ENCODE measurements around the gene ANO1. TPM values are rescaled to one million over a fixed set of nuclear protein-coding genes. Genes with fewer than 3 reads are reported as not detected.

Gene ANO1
- total RNA-seq, 1 experiment from 2014 or later: 41.7 TPM

- no peak for TF ChIP-seq POLR2A (IDR thresholded peaks at IDR 0.05; ENCODE audit: borderline replicate concordance, extremely low read depth, insufficient read depth, insufficient read length)
Measured at GRCh38 chr11:70205766-70206165, 127.6 kb downstream of the ANO1 start (continued).

GRCh38 chr11:70206226-70206981 is 128.3 kb downstream of the ANO1 start:
- no peaks in the 10 kb centered on the region for H3K9me2 ChIP-seq (ENCODE audit: insufficient read depth)
- ChIA-PET POLR2A (no interaction called here), CTCF (no interaction called here), RAD21 (ENCODE audit: low non-redundant PET in 1 of 2, low total read pairs in 2 of 2, uncharacterized antibody in 2 of 2, unreplicated experiment in 2 of 2) (interaction anchor here in 1 of 2 experiments (0.6 kb wide), 1 partner anchor 288 kb away, joined by 3 read pairs; no protein-coding TSS in a partner anchor)
- H3K36me3 ChIP-seq (ENCODE audit: control insufficient read depth in 1 of 2, insufficient read depth in 2 of 2, low read length in 2 of 2): peaks cover 20 to 26% of the 10 kb centered on the region in 2 experiments; a peak in 2 of 4 replicates
- peaks cover 7 to 26% of the 10 kb centered on the region in 2 experiments; a peak in 3 of 4 replicates for H3K4me1 ChIP-seq (ENCODE audit: control insufficient read depth in 1 of 2, insufficient read depth in 2 of 2, low read length in 2 of 2)
- no TSS peak for BruUV-seq (replicated peaks)
- ATAC-seq (no peak), DNase-seq (ENCODE audit: low read depth, low spot score) (no peak)
- H3K4me2 ChIP-seq (ENCODE audit: low read length): no peak overlapping the region
- TF ChIP-seq RAD21 (IDR thresholded peaks at IDR 0.05; ENCODE audit: low read depth) (no peak), ATF3 (IDR thresholded peaks at IDR 0.05) (no peak)
- no peak overlapping the region for H3K4me3 ChIP-seq (replicated peaks in 1 of 2; ENCODE audit: low read depth in 1 of 2, low read length in 2 of 2)
- no peaks in the 10 kb centered on the region for H3K27me3 ChIP-seq (ENCODE audit: insufficient read depth, low read length)
- no peak overlapping the region for H3K9ac ChIP-seq (ENCODE audit: low read length)
- intact Hi-C loops (cut with micrococcal nuclease): no loop called here
- no peak overlapping the region for H2AFZ ChIP-seq (ENCODE audit: low read depth, low read length, poor library complexity, severe bottlenecking)
- no peaks in the 10 kb centered on the region for H3K9me3 ChIP-seq (ENCODE audit: control insufficient read depth in 1 of 2, insufficient read depth in 1 of 2, low read depth in 1 of 2, low read length in 2 of 2)
- no peaks in the 10 kb centered on the region; the same call in 1 of the 2 replicates for H4K20me1 ChIP-seq (ENCODE audit: insufficient read depth)
- H3K27ac ChIP-seq (ENCODE audit: low read depth, low read length): no peak overlapping the region
- H3K79me2 ChIP-seq (ENCODE audit: insufficient read depth, low read length): peaks cover 45% of the 10 kb centered on the region

GRCh38 chr11:70206982-70207376 is 128.9 kb downstream of the ANO1 start:
- BruUV-seq (replicated peaks): no TSS peak
- TF ChIP-seq TCF7L2 (IDR thresholded peaks at IDR 0.05; ENCODE audit: borderline replicate concordance, extremely low read depth, insufficient read depth, insufficient read length) (no peak), REST (IDR thresholded peaks at IDR 0.05; ENCODE audit: low read depth) (no peak), FOSL1 (IDR thresholded peaks at IDR 0.05; ENCODE audit: low read depth) (no peak), SP1 (IDR thresholded peaks at IDR 0.05; ENCODE audit: low read depth) (no peak), JUND (IDR thresholded peaks at IDR 0.05) (no peak), ELF1 (IDR thresholded peaks at IDR 0.05; ENCODE audit: borderline replicate concordance, low read depth) (no peak), ZFX (IDR thresholded peaks at IDR 0.05) (no peak), CEBPB (IDR thresholded peaks at IDR 0.05; ENCODE audit: low read depth) (no peak), RAD21 (IDR thresholded peaks at IDR 0.05; ENCODE audit: low read depth) (no peak), EZH2phosphoT487 (IDR thresholded peaks at IDR 0.05; ENCODE audit: borderline replicate concordance) (no peak), SRF (IDR thresholded peaks at IDR 0.05; ENCODE audit: low read depth) (no peak), ATF3 (IDR thresholded peaks at IDR 0.05) (no peak)
- no peak overlapping the region for H3K4me2 ChIP-seq (ENCODE audit: low read length)
- no peaks in the 10 kb centered on the region for H3K9me3 ChIP-seq (ENCODE audit: control insufficient read depth in 1 of 2, insufficient read depth in 1 of 2, low read depth in 1 of 2, low read length in 2 of 2)
- no peak overlapping the region for H3K4me3 ChIP-seq (replicated peaks in 1 of 2; ENCODE audit: low read depth in 1 of 2, low read length in 2 of 2)
- H3K27me3 ChIP-seq (ENCODE audit: insufficient read depth, low read length): no peaks in the 10 kb centered on the region
- H2AFZ ChIP-seq (ENCODE audit: low read depth, low read length, poor library complexity, severe bottlenecking): no peak overlapping the region
- no peak overlapping the region for H3K27ac ChIP-seq (ENCODE audit: low read depth, low read length)
- DNase-seq (ENCODE audit: low read depth, low spot score): no peak
- H4K20me1 ChIP-seq (ENCODE audit: insufficient read depth): no peaks in the 10 kb centered on the region; the same call in 1 of the 2 replicates
- ChIA-PET CTCF (no interaction called here), POLR2A (no interaction called here), RAD21 (ENCODE audit: low non-redundant PET in 1 of 2, low total read pairs in 2 of 2, uncharacterized antibody in 2 of 2, unreplicated experiment in 2 of 2) (no interaction called here)
- H3K9me2 ChIP-seq (ENCODE audit: insufficient read depth): no peaks in the 10 kb centered on the region
- no peak overlapping the region for H3K9ac ChIP-seq (ENCODE audit: low read length)
- ATAC-seq: no peak
- H3K36me3 ChIP-seq (ENCODE audit: control insufficient read depth in 1 of 2, insufficient read depth in 2 of 2, low read length in 2 of 2): peaks cover 20 to 26% of the 10 kb centered on the region in 2 experiments; a peak in 2 of 4 replicates
- peaks cover 7 to 23% of the 10 kb centered on the region in 2 experiments; a peak in 3 of 4 replicates for H3K4me1 ChIP-seq (ENCODE audit: control insufficient read depth in 1 of 2, insufficient read depth in 2 of 2, low read length in 2 of 2)
- peaks cover 45% of the 10 kb centered on the region for H3K79me2 ChIP-seq (ENCODE audit: insufficient read depth, low read length)
- intact Hi-C loops (cut with micrococcal nuclease): no loop called here

Data from HCT116 (cell line).